ENCODE measurements around the gene SMAD6.
A peak's percentile ranks its signal among the peaks of the same experiment; 100 is the strongest.

SMAD6 gene

DNA sequence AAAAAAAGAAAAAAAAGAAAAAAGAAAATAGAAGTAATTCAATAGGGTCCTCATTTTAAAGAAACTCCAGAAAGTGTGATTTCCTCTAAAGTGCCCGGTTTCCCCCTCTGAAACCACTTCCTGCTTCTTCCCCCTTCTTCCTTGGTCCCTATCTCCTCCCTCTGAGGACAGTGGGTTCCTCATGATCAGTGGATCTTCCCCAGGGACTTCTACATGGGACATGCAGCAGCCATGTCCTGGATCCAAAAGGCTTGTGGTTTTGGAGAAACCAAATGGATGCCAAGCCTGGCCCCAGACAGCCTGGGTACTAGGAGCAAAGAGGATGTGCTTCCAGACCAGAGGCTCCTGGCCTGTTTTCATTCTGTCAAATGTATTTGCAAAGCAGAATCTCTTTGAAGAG, 26.6 kb upstream of the SMAD6 start:
- no CpG with 5 or more reads among the region's 1 CpG for WGBS (ENCODE audit: extremely low coverage, insufficient coverage, insufficient read length)
- Histone ChIP-seq H3K4ac (ENCODE audit: low read depth, low read length) (no peak overlapping the region), H2BK12ac (ENCODE audit: low read length) (peak overlapping the region; percentile 95), H3K23ac (ENCODE audit: low read length) (no peak overlapping the region), H3K14ac (ENCODE audit: low read length) (peak overlapping the region; percentile 46), H2AFZ (ENCODE audit: insufficient read depth, low read length, poor library complexity) (peak overlapping the region; percentile 32), H3K9ac (ENCODE audit: low read length) (no peak overlapping the region), H4K12ac (ENCODE audit: low read depth, low read length) (no peak overlapping the region), H3K79me1 (ENCODE audit: low read length) (peaks cover 35% of the 10 kb centered on the region), H3K4me2 (ENCODE audit: low read length) (no peak overlapping the region), H3K27me3 (ENCODE audit: insufficient read depth, low read length) (no peaks in the 10 kb centered on the region), H3K4me1 (ENCODE audit: control insufficient read depth in 1 of 2, insufficient read depth in 2 of 2, low read length in 2 of 2) (peaks cover 29 to 35% of the 10 kb centered on the region in 2 experiments), H2AK5ac (ENCODE audit: low read length) (no peak overlapping the region), H4K91ac (ENCODE audit: low read depth, low read length) (peak overlapping the region; percentile 29), H2BK5ac (ENCODE audit: low read depth, low read length, poor library complexity) (peak overlapping the region; percentile 65), H2BK120ac (ENCODE audit: insufficient read depth, low read length, poor library complexity) (peak overlapping the region; percentile 82), H3K27ac (ENCODE audit: low read depth, low read length) (peak overlapping the region; percentile 29), H3K36me3 (ENCODE audit: control insufficient read depth in 1 of 2, insufficient read depth in 2 of 2, low read length in 2 of 2) (no peaks in the 10 kb centered on the region), H3K79me2 (ENCODE audit: control insufficient read depth, insufficient read depth, low read length, poor library complexity) (peaks cover 3% of the 10 kb centered on the region), H3K18ac (ENCODE audit: low read length) (peak overlapping the region; percentile 39), H4K8ac (ENCODE audit: low read depth, low read length) (peak overlapping the region; percentile 72), H3K9me3 (ENCODE audit: insufficient read depth, low read depth, low read length) (peaks cover 2% of the 10 kb centered on the region), H3K4me3 (ENCODE audit: low read depth, low read length) (no peak overlapping the region)
- DNase-seq: no peak

DNA sequence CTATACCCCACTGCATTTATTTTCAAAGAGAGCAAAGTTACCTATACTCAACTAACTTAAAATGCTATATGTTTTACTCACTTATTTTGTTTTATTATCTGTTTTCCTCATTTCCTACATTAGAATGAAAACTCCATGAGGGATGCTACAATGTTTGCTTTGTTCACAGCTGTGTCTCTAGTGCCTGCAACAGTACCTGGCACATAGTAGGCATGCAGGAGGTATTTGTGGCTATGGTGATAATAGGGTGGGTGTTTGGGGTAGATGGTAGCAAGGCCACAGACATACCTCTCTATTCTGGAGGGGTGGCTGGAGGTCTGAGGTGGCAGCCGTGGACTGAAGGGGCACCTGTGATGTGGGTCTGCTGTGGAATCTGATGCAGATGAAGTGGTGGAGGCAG, 24.7 kb upstream of the SMAD6 start:
- no peak overlapping the region for H3K9ac ChIP-seq (ENCODE audit: low read length)
- H3K4me2 ChIP-seq (ENCODE audit: low read length): no peak overlapping the region
- peak overlapping the region; percentile 98 for H2BK120ac ChIP-seq (ENCODE audit: insufficient read depth, low read length, poor library complexity)
- peak overlapping the region; percentile 86 for H4K91ac ChIP-seq (ENCODE audit: low read depth, low read length)
- peak overlapping the region; percentile 66 for H2BK12ac ChIP-seq (ENCODE audit: low read length)
- H3K4me3 ChIP-seq (ENCODE audit: low read depth, low read length): no peak overlapping the region
- H2AK5ac ChIP-seq (ENCODE audit: low read length): peak overlapping the region; percentile 2
- peaks cover 3% of the 10 kb centered on the region for H3K79me2 ChIP-seq (ENCODE audit: control insufficient read depth, insufficient read depth, low read length, poor library complexity)
- peaks cover 37% of the 10 kb centered on the region for H3K79me1 ChIP-seq (ENCODE audit: low read length)
- peaks cover 2% of the 10 kb centered on the region for H3K9me3 ChIP-seq (ENCODE audit: insufficient read depth, low read depth, low read length)
- H2AFZ ChIP-seq (ENCODE audit: insufficient read depth, low read length, poor library complexity): no peak overlapping the region
- no peaks in the 10 kb centered on the region for H3K27me3 ChIP-seq (ENCODE audit: insufficient read depth, low read length)
- H3K36me3 ChIP-seq (ENCODE audit: control insufficient read depth in 1 of 2, insufficient read depth in 2 of 2, low read length in 2 of 2): no peaks in the 10 kb centered on the region
- H3K4ac ChIP-seq (ENCODE audit: low read depth, low read length): no peak overlapping the region
- peak overlapping the region; percentile 31 for H3K18ac ChIP-seq (ENCODE audit: low read length)
- no peak overlapping the region for H4K8ac ChIP-seq (ENCODE audit: low read depth, low read length)
- peak overlapping the region; percentile 20 for H2BK5ac ChIP-seq (ENCODE audit: low read depth, low read length, poor library complexity)
- peaks cover 20 to 26% of the 10 kb centered on the region in 2 experiments for H3K4me1 ChIP-seq (ENCODE audit: control insufficient read depth in 1 of 2, insufficient read depth in 2 of 2, low read length in 2 of 2)
- no CpG with 5 or more reads among the region's 1 CpG for WGBS (ENCODE audit: extremely low coverage, insufficient coverage, insufficient read length)
- H3K23ac ChIP-seq (ENCODE audit: low read length): no peak overlapping the region
- no peak overlapping the region for H3K27ac ChIP-seq (ENCODE audit: low read depth, low read length)
- peak overlapping the region; percentile 21 for H3K14ac ChIP-seq (ENCODE audit: low read length)
- DNase-seq: no peak
- no peak overlapping the region for H4K12ac ChIP-seq (ENCODE audit: low read depth, low read length)

- no peak for DNase-seq
- Histone ChIP-seq H4K12ac (ENCODE audit: low read depth, low read length) (peak overlapping the region; percentile 23), H3K36me3 (ENCODE audit: control insufficient read depth in 1 of 2, insufficient read depth in 2 of 2, low read length in 2 of 2) (no peaks in the 10 kb centered on the region), H2BK5ac (ENCODE audit: low read depth, low read length, poor library complexity) (peak overlapping the region; percentile 99), H3K4me3 (ENCODE audit: low read depth, low read length) (no peak overlapping the region), H3K79me1 (ENCODE audit: low read length) (peaks cover 45% of the 10 kb centered on the region), H3K14ac (ENCODE audit: low read length) (peak overlapping the region; percentile 58), H3K4me2 (ENCODE audit: low read length) (peak overlapping the region; percentile 36), H4K8ac (ENCODE audit: low read depth, low read length) (peak overlapping the region; percentile 78), H3K9ac (ENCODE audit: low read length) (no peak overlapping the region), H2BK120ac (ENCODE audit: insufficient read depth, low read length, poor library complexity) (peak overlapping the region; percentile 98), H3K27ac (ENCODE audit: low read depth, low read length) (peak overlapping the region; percentile 94), H3K27me3 (ENCODE audit: insufficient read depth, low read length) (no peaks in the 10 kb centered on the region), H3K18ac (ENCODE audit: low read length) (peak overlapping the region; percentile 42), H3K79me2 (ENCODE audit: control insufficient read depth, insufficient read depth, low read length, poor library complexity) (peaks cover 3% of the 10 kb centered on the region), H2AFZ (ENCODE audit: insufficient read depth, low read length, poor library complexity) (no peak overlapping the region), H3K23ac (ENCODE audit: low read length) (no peak overlapping the region), H3K9me3 (ENCODE audit: insufficient read depth, low read depth, low read length) (peaks cover 7% of the 10 kb centered on the region), H3K4me1 (ENCODE audit: control insufficient read depth in 1 of 2, insufficient read depth in 2 of 2, low read length in 2 of 2) (peaks cover 20 to 26% of the 10 kb centered on the region in 2 experiments), H3K4ac (ENCODE audit: low read depth, low read length) (peak overlapping the region; percentile 61), H2BK12ac (ENCODE audit: low read length) (peak overlapping the region; percentile 62), H2AK5ac (ENCODE audit: low read length) (peak overlapping the region; percentile 78), H4K91ac (ENCODE audit: low read depth, low read length) (peak overlapping the region; percentile 86)
- no CpG with 5 or more reads among the region's 4 CpGs for WGBS (ENCODE audit: extremely low coverage, insufficient coverage, insufficient read length)
Observed at GRCh38 chr15:66679061-66679656, 22.9 kb upstream of the SMAD6 start.

DNA sequence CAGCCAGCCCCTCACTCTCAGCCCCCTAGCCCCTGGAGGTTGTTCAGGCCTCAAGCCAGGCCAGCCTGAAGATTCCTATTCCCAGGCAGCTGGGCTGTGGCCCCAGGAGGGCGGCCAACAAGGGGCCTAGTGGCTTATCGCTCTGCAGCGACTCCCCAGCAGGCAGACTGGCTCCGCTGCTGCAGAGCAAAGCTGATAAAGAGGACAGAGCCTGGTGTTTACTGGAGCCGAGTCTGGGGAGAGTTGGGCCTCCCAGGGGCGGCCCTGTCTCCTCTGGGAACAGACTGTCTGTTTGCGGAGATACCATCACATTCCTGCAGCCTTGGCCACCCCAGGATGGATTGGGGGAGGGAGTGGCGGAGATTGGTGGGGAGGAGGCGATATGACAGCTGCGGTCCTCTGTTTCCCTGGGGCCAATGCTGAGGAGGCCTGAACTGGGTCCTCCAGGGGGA, 22.4 kb upstream of the SMAD6 start:
- no CpG with 5 or more reads among the region's 10 CpGs for WGBS (ENCODE audit: extremely low coverage, insufficient coverage, insufficient read length)
- Histone ChIP-seq H3K23ac (ENCODE audit: low read length) (no peak overlapping the region), H3K36me3 (ENCODE audit: control insufficient read depth in 1 of 2, insufficient read depth in 2 of 2, low read length in 2 of 2) (no peaks in the 10 kb centered on the region), H3K4me1 (ENCODE audit: control insufficient read depth in 1 of 2, insufficient read depth in 2 of 2, low read length in 2 of 2) (peaks cover 20 to 26% of the 10 kb centered on the region in 2 experiments), H3K14ac (ENCODE audit: low read length) (peak overlapping the region; percentile 34), H4K8ac (ENCODE audit: low read depth, low read length) (peak overlapping the region; percentile 20), H3K79me2 (ENCODE audit: control insufficient read depth, insufficient read depth, low read length, poor library complexity) (peaks cover 3% of the 10 kb centered on the region), H3K27ac (ENCODE audit: low read depth, low read length) (peak overlapping the region; percentile 94), H2BK120ac (ENCODE audit: insufficient read depth, low read length, poor library complexity) (peak overlapping the region; percentile 98), H4K91ac (ENCODE audit: low read depth, low read length) (peak overlapping the region; percentile 86), H3K4ac (ENCODE audit: low read depth, low read length) (no peak overlapping the region), H3K79me1 (ENCODE audit: low read length) (peaks cover 44% of the 10 kb centered on the region), H2AK5ac (ENCODE audit: low read length) (no peak overlapping the region), H3K4me2 (ENCODE audit: low read length) (peak overlapping the region; percentile 36), H3K9ac (ENCODE audit: low read length) (no peak overlapping the region), H2BK12ac (ENCODE audit: low read length) (peak overlapping the region; percentile 34), H3K18ac (ENCODE audit: low read length) (peak overlapping the region; percentile 17), H3K4me3 (ENCODE audit: low read depth, low read length) (no peak overlapping the region), H3K9me3 (ENCODE audit: insufficient read depth, low read depth, low read length) (peaks cover 7% of the 10 kb centered on the region), H3K27me3 (ENCODE audit: insufficient read depth, low read length) (no peaks in the 10 kb centered on the region), H2BK5ac (ENCODE audit: low read depth, low read length, poor library complexity) (peak overlapping the region; percentile 99), H4K12ac (ENCODE audit: low read depth, low read length) (no peak overlapping the region), H2AFZ (ENCODE audit: insufficient read depth, low read length, poor library complexity) (no peak overlapping the region)
- peak; percentile 28 to 32 for DNase-seq

All from trophoblast cell (in vitro differentiated cells and primary cell).